HEK293 (cell line): ENCODE results near the gene C3orf49.

ENCODE experiments used
- CTCF ChIA-PET: fragments of 350-600 bp; formaldehyde crosslinking; extraction: SDS; loops from one replicate; lab custom pipeline; 2021; ENCODE audit warnings: antibody characterized with exemption; lab: Yijun Ruan, JAX
- POLR2A ChIA-PET: fragments of 300-600 bp; formaldehyde crosslinking; extraction: SDS; loops from one replicate; lab custom pipeline; 2020; ENCODE audit warnings: antibody characterized with exemption, inconsistent platforms; lab: Yijun Ruan, JAX
- H3K27ac ChIP-seq: fragments of 200-500 bp; sonication (Bioruptor generic); 2 replicates; pipeline ENCODE4 v1.5.1; 2014; ENCODE audit warnings: low read depth, low read length, control low read depth, inconsistent platforms; ENCODE audit errors: extremely low read depth
- H3K36me3 ChIP-seq, 2 experiments: fragments of 200-500 bp in 1 of 2; sonication (Bioruptor generic) in 1 of 2; 1 replicate in 1 of 2; 2 replicates in 1 of 2; pipeline ENCODE4 v1.5.1; 2014 to 2017; ENCODE audit warnings: inconsistent platforms in 2 of 2, low read length in 2 of 2; ENCODE audit not compliant: control insufficient read depth in 2 of 2, insufficient read depth in 1 of 2
- H3K4me1 ChIP-seq: fragments of 200-500 bp; sonication (Bioruptor generic); 2 replicates; pipeline ENCODE4 v1.5.1; 2014; ENCODE audit warnings: mild to moderate bottlenecking, low read length, inconsistent platforms; ENCODE audit not compliant: control insufficient read depth, insufficient read depth
- H3K4me3 ChIP-seq: 2 replicates; pipeline ENCODE4 v1.5.1; 2011; ENCODE audit warnings: low read depth, mild to moderate bottlenecking, control low read depth, low read length, moderate library complexity
- H3K9me3 ChIP-seq: fragments of 200-500 bp; sonication (Bioruptor generic); 2 replicates; pipeline ENCODE4 v1.5.1; 2014; ENCODE audit warnings: low read depth, low read length, inconsistent platforms; ENCODE audit not compliant: control insufficient read depth, insufficient read depth
- BCL6B ChIP-seq: fragments of 450-650 bp; formaldehyde crosslinking; IDR thresholded peaks from 2 replicates; pipeline ENCODE4 v1.5.1; 2017; ENCODE audit warnings: missing biosample characterization, missing genetic modification characterization
- REPIN1 ChIP-seq: fragments of 450-650 bp; formaldehyde crosslinking; IDR thresholded peaks from 2 replicates; pipeline ENCODE4 v1.5.1; 2017; ENCODE audit warnings: missing biosample characterization, missing genetic modification characterization, low read depth
- SP2 ChIP-seq: fragments of 450-650 bp; formaldehyde crosslinking; IDR thresholded peaks from 2 replicates; pipeline ENCODE4 v1.5.1; 2016; ENCODE audit warnings: missing biosample characterization, missing genetic modification characterization
- ZBTB21 ChIP-seq: fragments of 450-650 bp; formaldehyde crosslinking; IDR thresholded peaks from 2 replicates; pipeline ENCODE4 v1.5.1; 2017; ENCODE audit warnings: missing biosample characterization, missing genetic modification characterization
- ZFHX2 ChIP-seq: fragments of 450-650 bp; formaldehyde crosslinking; conservative IDR thresholded peaks from 2 replicates; pipeline ENCODE4 v1.5.1; 2016; ENCODE audit warnings: missing biosample characterization, missing genetic modification characterization
- ZNF133 ChIP-seq: fragments of 450-650 bp; formaldehyde crosslinking; IDR thresholded peaks from 2 replicates; pipeline ENCODE4 v1.5.1; 2016; ENCODE audit warnings: missing biosample characterization, missing genetic modification characterization
- ZNF274 ChIP-seq, 2 experiments: fragments of 200-500 bp in 1 of 2; fragments of 450-650 bp in 1 of 2; sonication (Bioruptor generic) in 1 of 2; formaldehyde crosslinking in 1 of 2; IDR thresholded peaks; 2 replicates each; pipeline versions ENCODE4 v1.5.1 to v1.6.1; 2014 to 2016; ENCODE audit warnings: borderline replicate concordance in 1 of 2, inconsistent platforms in 1 of 2, low read length in 1 of 2, missing biosample characterization in 1 of 2, missing genetic modification characterization in 1 of 2
- ZNF529 ChIP-seq: fragments of 450-650 bp; formaldehyde crosslinking; IDR thresholded peaks from 2 replicates; pipeline ENCODE4 v1.5.1; 2017; ENCODE audit warnings: missing genetic modification characterization, missing biosample characterization; ENCODE audit not compliant: insufficient replicate concordance
- ZNF555 ChIP-seq: fragments of 450-650 bp; formaldehyde crosslinking; conservative IDR thresholded peaks from 2 replicates; pipeline ENCODE4 v1.5.1; 2017; ENCODE audit warnings: missing biosample characterization, mild to moderate bottlenecking, missing genetic modification characterization, inconsistent platforms
- ZNF610 ChIP-seq: fragments of 450-650 bp; formaldehyde crosslinking; IDR thresholded peaks from 2 replicates; pipeline ENCODE4 v1.5.1; 2016; ENCODE audit warnings: missing biosample characterization, missing genetic modification characterization, borderline replicate concordance
- ZNF645 ChIP-seq: fragments of 450-650 bp; formaldehyde crosslinking; IDR thresholded peaks from 2 replicates; pipeline ENCODE4; 2016; ENCODE audit warnings: missing biosample characterization, missing genetic modification characterization
- ZNF654 ChIP-seq: fragments of 450-650 bp; formaldehyde crosslinking; IDR thresholded peaks from 2 replicates; pipeline ENCODE4 v1.5.1; 2016; ENCODE audit warnings: low read depth, missing biosample characterization, missing genetic modification characterization
- ZNF670 ChIP-seq: fragments of 450-650 bp; formaldehyde crosslinking; IDR thresholded peaks from 2 replicates; pipeline ENCODE4 v1.5.1; 2016; ENCODE audit warnings: missing biosample characterization, missing genetic modification characterization, low read depth
- ZNF677 ChIP-seq: fragments of 450-650 bp; IDR thresholded peaks from 2 replicates; pipeline ENCODE4 v1.5.0; 2018; ENCODE audit warnings: missing biosample characterization, mild to moderate bottlenecking, missing genetic modification characterization, moderate library complexity
- ZNF701 ChIP-seq: fragments of 450-650 bp; formaldehyde crosslinking; IDR thresholded peaks from 2 replicates; pipeline ENCODE4 v1.5.1; 2016; ENCODE audit warnings: missing biosample characterization, missing genetic modification characterization
- ZNF76 ChIP-seq: fragments of 450-650 bp; formaldehyde crosslinking; IDR thresholded peaks from 2 replicates; pipeline ENCODE4; 2016; ENCODE audit warnings: low read depth, missing biosample characterization, missing genetic modification characterization, borderline replicate concordance
- ZNF791 ChIP-seq: fragments of 450-650 bp; formaldehyde crosslinking; IDR thresholded peaks from 2 replicates; pipeline ENCODE4 v1.5.1; 2016; ENCODE audit warnings: missing biosample characterization, missing genetic modification characterization
- ZXDB ChIP-seq: fragments of 450-650 bp; formaldehyde crosslinking; IDR thresholded peaks from 2 replicates; pipeline ENCODE4 v1.5.1; 2016; ENCODE audit warnings: missing biosample characterization, missing genetic modification characterization
- TF ChIP-seq, protein P1 (sequence below): fragments of 450-650 bp; formaldehyde crosslinking; IDR thresholded peaks from 2 replicates; pipeline ENCODE4 v1.5.1; 2016; ENCODE audit warnings: missing biosample characterization, missing genetic modification characterization

The C3orf49 gene

GRCh38 chr3:63830526-63830925 is 11.4 kb downstream of the C3orf49 start:
- H3K36me3 ChIP-seq = peaks cover 4 to 48% of the 10 kb centered on the region in 2 experiments
- H3K9me3 ChIP-seq = no peaks in the 10 kb centered on the region
- H3K4me1 ChIP-seq = no peaks in the 10 kb centered on the region
- ChIA-PET CTCF (interaction anchor here (1.1 kb wide), 1 partner anchor 481 kb away, joined by 3 read pairs; no protein-coding TSS in a partner anchor), POLR2A (no interaction called here)
- no peak overlapping the region for H3K27ac ChIP-seq
- TF ChIP-seq ZNF791 (tag by site-specific recombination) (no peak), ZBTB21 (tag by site-specific recombination) (no peak), SP2 (no peak), REPIN1 (tag by site-specific recombination) (no peak), ZNF701 (tag by site-specific recombination) (no peak), BCL6B (no peak), ZFHX2 (tag by site-specific recombination) (no peak), ZNF645 (no peak)
- TF ChIP-seq, protein P1, sequence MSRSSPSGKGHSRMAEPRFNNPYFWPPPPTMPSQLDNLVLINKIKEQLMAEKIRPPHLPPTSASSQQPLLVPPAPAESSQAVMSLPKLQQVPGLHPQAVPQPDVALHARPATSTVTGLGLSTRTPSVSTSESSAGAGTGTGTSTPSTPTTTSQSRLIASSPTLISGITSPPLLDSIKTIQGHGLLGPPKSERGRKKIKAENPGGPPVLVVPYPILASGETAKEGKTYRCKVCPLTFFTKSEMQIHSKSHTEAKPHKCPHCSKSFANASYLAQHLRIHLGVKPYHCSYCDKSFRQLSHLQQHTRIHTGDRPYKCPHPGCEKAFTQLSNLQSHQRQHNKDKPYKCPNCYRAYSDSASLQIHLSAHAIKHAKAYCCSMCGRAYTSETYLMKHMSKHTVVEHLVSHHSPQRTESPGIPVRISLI (tag by site-specific recombination) = no peak
- no peak overlapping the region for H3K4me3 ChIP-seq

DNA sequence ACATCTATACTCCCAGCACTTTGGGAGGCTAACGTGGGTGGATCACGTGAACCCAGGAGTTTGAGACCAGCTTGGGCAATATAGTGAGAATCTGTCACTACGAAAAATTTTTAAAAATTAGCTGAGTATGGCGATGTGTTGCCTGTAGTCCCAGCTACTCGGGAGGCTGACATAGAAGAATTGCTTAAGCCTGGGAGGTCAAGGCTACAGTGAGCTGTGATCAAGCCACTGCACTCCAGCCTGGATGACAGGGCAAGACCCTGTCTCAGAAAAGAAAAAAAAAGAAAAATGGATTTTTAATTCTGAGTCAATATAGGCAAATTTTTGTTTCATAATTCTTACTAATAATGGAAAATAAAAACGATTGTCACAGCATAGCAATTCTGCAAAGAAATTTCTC is 13.3 kb downstream of the C3orf49 start:
- ChIA-PET CTCF (interaction anchor here (2.0 kb wide), 1 partner anchor 14 kb away, joined by 9 read pairs; no protein-coding TSS in a partner anchor), POLR2A (no interaction called here)
- Histone ChIP-seq H3K4me3 (no peak overlapping the region), H3K36me3 (peaks cover 4 to 53% of the 10 kb centered on the region in 2 experiments), H3K27ac (no peak overlapping the region), H3K4me1 (no peaks in the 10 kb centered on the region)
- TF ChIP-seq ZNF555 (tag by site-specific recombination) (no peak), ZNF274 (IDR thresholded peaks at IDR 0.05; ENCODE audit: low read length) (no peak), ZNF274 (tag by site-specific recombination; IDR thresholded peaks at IDR 0.05; ENCODE audit: borderline replicate concordance) (no peak), ZNF76 (no peak), ZXDB (tag by site-specific recombination) (no peak), ZNF701 (tag by site-specific recombination) (no peak), ZNF654 (tag by site-specific recombination) (no peak), ZNF670 (tag by site-specific recombination) (no peak), ZNF529 (tag by site-specific recombination) (no peak), ZNF610 (no peak)
- TF ChIP-seq, all 188 proteins: peak for 0
- H3K9me3 ChIP-seq = no peaks in the 10 kb centered on the region

- Histone ChIP-seq H3K36me3 (no peaks in the 10 kb centered on the region; a peak in 1 of 3 replicates), H3K27ac (no peak overlapping the region), H3K4me1 (no peaks in the 10 kb centered on the region), H3K4me3 (no peak overlapping the region), H3K9me3 (no peaks in the 10 kb centered on the region)
- ChIA-PET CTCF (no interaction called here), POLR2A (no interaction called here)
- no peak for TF ChIP-seq ZNF133 (tag by site-specific recombination)
- TF ChIP-seq ZNF677 = peak; percentile 94
Observed at GRCh38 chr3:63841704-63842103, 22.6 kb downstream of the C3orf49 start.
